HEK293 (cell line): ENCODE measurements around the gene CPLX3.

Experiments
- GFI1B ChIP-seq: fragments of 450-650 bp; formaldehyde crosslinking; IDR thresholded peaks from 2 replicates; pipeline ENCODE4 v1.5.1; 2016; ENCODE audit warnings: missing biosample characterization, missing genetic modification characterization
- GLI4 ChIP-seq: fragments of 450-650 bp; formaldehyde crosslinking; IDR thresholded peaks from 2 replicates; pipeline ENCODE4 v1.5.1; 2016; ENCODE audit warnings: missing biosample characterization, missing genetic modification characterization
- SP2 ChIP-seq: fragments of 450-650 bp; formaldehyde crosslinking; IDR thresholded peaks from 2 replicates; pipeline ENCODE4 v1.5.1; 2016; ENCODE audit warnings: missing biosample characterization, missing genetic modification characterization
- TRIM28 ChIP-seq: IDR thresholded peaks from 2 replicates; pipeline ENCODE4 v1.6.1; 2011; ENCODE audit warnings: low read length, control low read depth, borderline replicate concordance
- YY2 ChIP-seq: fragments of 450-650 bp; formaldehyde crosslinking; IDR thresholded peaks from 2 replicates; pipeline ENCODE4 v1.5.1; 2016; ENCODE audit warnings: missing biosample characterization, missing genetic modification characterization
- ZBTB17 ChIP-seq: fragments of 450-650 bp; formaldehyde crosslinking; IDR thresholded peaks from 2 replicates; pipeline ENCODE4 v1.5.1; 2016; ENCODE audit warnings: missing biosample characterization, missing genetic modification characterization
- ZBTB20 ChIP-seq: fragments of 450-650 bp; formaldehyde crosslinking; IDR thresholded peaks from 2 replicates; pipeline ENCODE4 v1.5.1; 2016; ENCODE audit warnings: missing biosample characterization, missing genetic modification characterization
- ZBTB48 ChIP-seq: fragments of 450-650 bp; formaldehyde crosslinking; IDR thresholded peaks from 2 replicates; pipeline ENCODE4 v1.5.1; 2016; ENCODE audit warnings: missing biosample characterization, missing genetic modification characterization
- ZBTB8A ChIP-seq: fragments of 450-650 bp; formaldehyde crosslinking; IDR thresholded peaks from 2 replicates; pipeline ENCODE4 v1.5.1; 2016; ENCODE audit warnings: missing biosample characterization, missing genetic modification characterization
- ZNF16 ChIP-seq: fragments of 450-650 bp; formaldehyde crosslinking; IDR thresholded peaks from 2 replicates; pipeline ENCODE4 v1.5.1; 2016; ENCODE audit warnings: low read depth, missing biosample characterization, missing genetic modification characterization
- ZNF174 ChIP-seq: fragments of 450-650 bp; formaldehyde crosslinking; IDR thresholded peaks from 2 replicates; pipeline ENCODE4 v1.5.0; 2017; ENCODE audit warnings: missing biosample characterization, mild to moderate bottlenecking, missing genetic modification characterization
- ZNF302 ChIP-seq: fragments of 450-650 bp; formaldehyde crosslinking; IDR thresholded peaks from 2 replicates; pipeline ENCODE4 v1.5.1; 2016; ENCODE audit warnings: missing biosample characterization, missing genetic modification characterization, low read depth
- ZNF311 ChIP-seq: fragments of 450-650 bp; formaldehyde crosslinking; IDR thresholded peaks from 2 replicates; pipeline ENCODE4 v1.5.1; 2017; ENCODE audit warnings: missing biosample characterization, missing genetic modification characterization, borderline replicate concordance
- ZNF335 ChIP-seq: fragments of 450-650 bp; formaldehyde crosslinking; conservative IDR thresholded peaks from 2 replicates; pipeline ENCODE4 v1.5.1; 2016; ENCODE audit warnings: missing biosample characterization, missing genetic modification characterization
- ZNF404 ChIP-seq: fragments of 450-650 bp; formaldehyde crosslinking; IDR thresholded peaks from 2 replicates; pipeline ENCODE4 v1.5.1; 2017; ENCODE audit warnings: missing biosample characterization, missing genetic modification characterization
- ZNF514 ChIP-seq: fragments of 450-650 bp; formaldehyde crosslinking; IDR thresholded peaks from 2 replicates; pipeline ENCODE4 v1.5.1; 2016; ENCODE audit warnings: missing biosample characterization, missing genetic modification characterization
- ZNF530 ChIP-seq: fragments of 450-650 bp; formaldehyde crosslinking; IDR thresholded peaks from 2 replicates; pipeline ENCODE4 v1.5.1; 2016; ENCODE audit warnings: low read depth, missing biosample characterization, missing genetic modification characterization
- ZNF558 ChIP-seq: fragments of 450-650 bp; formaldehyde crosslinking; IDR thresholded peaks from 2 replicates; pipeline ENCODE4 v1.5.1; 2016; ENCODE audit warnings: missing biosample characterization, missing genetic modification characterization
- ZNF561 ChIP-seq: fragments of 450-650 bp; IDR thresholded peaks from 2 replicates; pipeline ENCODE4 v1.5.1; 2018; ENCODE audit warnings: missing biosample characterization, missing genetic modification characterization, borderline replicate concordance
- ZNF571 ChIP-seq: fragments of 450-650 bp; formaldehyde crosslinking; IDR thresholded peaks from 2 replicates; pipeline ENCODE4 v1.5.0; 2017; ENCODE audit warnings: missing biosample characterization, missing genetic modification characterization
- ZNF596 ChIP-seq: fragments of 450-650 bp; IDR thresholded peaks from 2 replicates; pipeline ENCODE4 v1.5.0; 2018; ENCODE audit warnings: missing biosample characterization, mild to moderate bottlenecking, missing genetic modification characterization, moderate library complexity
- ZNF610 ChIP-seq: fragments of 450-650 bp; formaldehyde crosslinking; IDR thresholded peaks from 2 replicates; pipeline ENCODE4 v1.5.1; 2016; ENCODE audit warnings: missing biosample characterization, missing genetic modification characterization, borderline replicate concordance
- ZNF623 ChIP-seq: fragments of 450-650 bp; formaldehyde crosslinking; IDR thresholded peaks from 2 replicates; pipeline ENCODE4 v1.5.1; 2016; ENCODE audit warnings: missing biosample characterization, missing genetic modification characterization
- ZNF645 ChIP-seq: fragments of 450-650 bp; formaldehyde crosslinking; IDR thresholded peaks from 2 replicates; pipeline ENCODE4; 2016; ENCODE audit warnings: missing biosample characterization, missing genetic modification characterization
- ZNF776 ChIP-seq: fragments of 450-650 bp; formaldehyde crosslinking; IDR thresholded peaks from 2 replicates; pipeline ENCODE4 v1.5.0; 2017; ENCODE audit warnings: missing biosample characterization, missing genetic modification characterization, borderline replicate concordance
- ZSCAN18 ChIP-seq: fragments of 450-650 bp; formaldehyde crosslinking; IDR thresholded peaks from 2 replicates; pipeline ENCODE4 v1.5.1; 2016; ENCODE audit warnings: missing biosample characterization, missing genetic modification characterization
- TF ChIP-seq, protein P1 (sequence below): fragments of 450-650 bp; formaldehyde crosslinking; IDR thresholded peaks from 2 replicates; pipeline ENCODE4 v1.5.1; 2016; ENCODE audit warnings: missing biosample characterization, missing genetic modification characterization
- TF ChIP-seq, protein P2 (sequence below): fragments of 450-650 bp; formaldehyde crosslinking; IDR thresholded peaks from 2 replicates; pipeline ENCODE4 v1.5.1; 2017; ENCODE audit warnings: missing biosample characterization, missing genetic modification characterization
- TF ChIP-seq, protein P3 (sequence below): fragments of 450-650 bp; formaldehyde crosslinking; IDR thresholded peaks from 2 replicates; pipeline ENCODE4 v1.5.1; 2016; ENCODE audit warnings: missing biosample characterization, missing genetic modification characterization, low read depth
- TF ChIP-seq, protein P4 (sequence below): fragments of 450-650 bp; formaldehyde crosslinking; IDR thresholded peaks from 2 replicates; pipeline ENCODE4 v1.5.1; 2016; ENCODE audit warnings: missing biosample characterization, missing genetic modification characterization

CPLX3 gene

GRCh38 chr15:74787251-74788041, 39.0 kb upstream of the CPLX3 start (continued):
- no peak for TF ChIP-seq ZNF558 (tag by site-specific recombination)
- TF ChIP-seq YY2 (tag by site-specific recombination): no peak
- no peak for TF ChIP-seq ZNF311 (tag by site-specific recombination)
- TF ChIP-seq, protein P1, sequence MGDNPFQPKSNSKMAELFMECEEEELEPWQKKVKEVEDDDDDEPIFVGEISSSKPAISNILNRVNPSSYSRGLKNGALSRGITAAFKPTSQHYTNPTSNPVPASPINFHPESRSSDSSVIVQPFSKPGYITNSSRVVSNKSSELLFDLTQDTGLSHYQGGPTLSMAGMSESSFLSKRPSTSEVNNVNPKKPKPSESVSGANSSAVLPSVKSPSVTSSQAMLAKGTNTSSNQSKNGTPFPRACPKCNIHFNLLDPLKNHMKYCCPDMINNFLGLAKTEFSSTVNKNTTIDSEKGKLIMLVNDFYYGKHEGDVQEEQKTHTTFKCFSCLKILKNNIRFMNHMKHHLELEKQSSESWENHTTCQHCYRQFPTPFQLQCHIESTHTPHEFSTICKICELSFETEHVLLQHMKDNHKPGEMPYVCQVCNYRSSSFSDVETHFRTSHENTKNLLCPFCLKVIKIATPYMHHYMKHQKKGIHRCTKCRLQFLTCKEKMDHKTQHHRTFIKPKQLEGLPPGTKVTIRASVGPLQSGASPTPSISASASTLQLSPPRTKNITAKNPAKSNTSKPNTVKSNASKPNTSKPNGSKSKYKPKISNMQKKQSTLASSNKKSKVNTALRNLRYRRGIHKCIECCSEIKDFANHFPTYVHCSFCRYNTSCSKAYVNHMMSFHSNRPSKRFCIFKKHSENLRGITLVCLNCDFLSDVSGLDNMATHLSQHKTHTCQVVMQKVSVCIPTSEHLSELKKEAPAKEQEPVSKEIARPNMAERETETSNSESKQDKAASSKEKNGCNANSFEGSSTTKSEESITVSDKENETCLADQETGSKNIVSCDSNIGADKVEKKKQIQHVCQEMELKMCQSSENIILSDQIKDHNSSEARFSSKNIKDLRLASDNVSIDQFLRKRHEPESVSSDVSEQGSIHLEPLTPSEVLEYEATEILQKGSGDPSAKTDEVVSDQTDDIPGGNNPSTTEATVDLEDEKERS (tag by site-specific recombination): no peak
- TF ChIP-seq, protein P2, sequence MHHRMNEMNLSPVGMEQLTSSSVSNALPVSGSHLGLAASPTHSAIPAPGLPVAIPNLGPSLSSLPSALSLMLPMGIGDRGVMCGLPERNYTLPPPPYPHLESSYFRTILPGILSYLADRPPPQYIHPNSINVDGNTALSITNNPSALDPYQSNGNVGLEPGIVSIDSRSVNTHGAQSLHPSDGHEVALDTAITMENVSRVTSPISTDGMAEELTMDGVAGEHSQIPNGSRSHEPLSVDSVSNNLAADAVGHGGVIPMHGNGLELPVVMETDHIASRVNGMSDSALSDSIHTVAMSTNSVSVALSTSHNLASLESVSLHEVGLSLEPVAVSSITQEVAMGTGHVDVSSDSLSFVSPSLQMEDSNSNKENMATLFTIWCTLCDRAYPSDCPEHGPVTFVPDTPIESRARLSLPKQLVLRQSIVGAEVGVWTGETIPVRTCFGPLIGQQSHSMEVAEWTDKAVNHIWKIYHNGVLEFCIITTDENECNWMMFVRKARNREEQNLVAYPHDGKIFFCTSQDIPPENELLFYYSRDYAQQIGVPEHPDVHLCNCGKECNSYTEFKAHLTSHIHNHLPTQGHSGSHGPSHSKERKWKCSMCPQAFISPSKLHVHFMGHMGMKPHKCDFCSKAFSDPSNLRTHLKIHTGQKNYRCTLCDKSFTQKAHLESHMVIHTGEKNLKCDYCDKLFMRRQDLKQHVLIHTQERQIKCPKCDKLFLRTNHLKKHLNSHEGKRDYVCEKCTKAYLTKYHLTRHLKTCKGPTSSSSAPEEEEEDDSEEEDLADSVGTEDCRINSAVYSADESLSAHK (tag by site-specific recombination): no peak
- TF ChIP-seq ZBTB17: peak; percentile 100
- TF ChIP-seq ZBTB48: peak; percentile 21; the same call in 1 of the 2 replicates
- TF ChIP-seq ZNF610 (tag by site-specific recombination): no peak
- TF ChIP-seq ZNF645 (tag by site-specific recombination): no peak
- TF ChIP-seq SP2: peak; percentile 43
- TF ChIP-seq GLI4 (tag by site-specific recombination): no peak
- TF ChIP-seq, protein P3, sequence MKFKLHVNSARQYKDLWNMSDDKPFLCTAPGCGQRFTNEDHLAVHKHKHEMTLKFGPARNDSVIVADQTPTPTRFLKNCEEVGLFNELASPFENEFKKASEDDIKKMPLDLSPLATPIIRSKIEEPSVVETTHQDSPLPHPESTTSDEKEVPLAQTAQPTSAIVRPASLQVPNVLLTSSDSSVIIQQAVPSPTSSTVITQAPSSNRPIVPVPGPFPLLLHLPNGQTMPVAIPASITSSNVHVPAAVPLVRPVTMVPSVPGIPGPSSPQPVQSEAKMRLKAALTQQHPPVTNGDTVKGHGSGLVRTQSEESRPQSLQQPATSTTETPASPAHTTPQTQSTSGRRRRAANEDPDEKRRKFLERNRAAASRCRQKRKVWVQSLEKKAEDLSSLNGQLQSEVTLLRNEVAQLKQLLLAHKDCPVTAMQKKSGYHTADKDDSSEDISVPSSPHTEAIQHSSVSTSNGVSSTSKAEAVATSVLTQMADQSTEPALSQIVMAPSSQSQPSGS: no peak
- TF ChIP-seq ZNF623 (tag by site-specific recombination): 0 out of 2 replicates have a peak, but pooled peaks have one; percentile 10
- no peak for TF ChIP-seq ZNF174 (tag by site-specific recombination)
- TF ChIP-seq ZNF16 (tag by site-specific recombination): no peak
- TF ChIP-seq ZNF514: no peak
- TF ChIP-seq, protein P4, sequence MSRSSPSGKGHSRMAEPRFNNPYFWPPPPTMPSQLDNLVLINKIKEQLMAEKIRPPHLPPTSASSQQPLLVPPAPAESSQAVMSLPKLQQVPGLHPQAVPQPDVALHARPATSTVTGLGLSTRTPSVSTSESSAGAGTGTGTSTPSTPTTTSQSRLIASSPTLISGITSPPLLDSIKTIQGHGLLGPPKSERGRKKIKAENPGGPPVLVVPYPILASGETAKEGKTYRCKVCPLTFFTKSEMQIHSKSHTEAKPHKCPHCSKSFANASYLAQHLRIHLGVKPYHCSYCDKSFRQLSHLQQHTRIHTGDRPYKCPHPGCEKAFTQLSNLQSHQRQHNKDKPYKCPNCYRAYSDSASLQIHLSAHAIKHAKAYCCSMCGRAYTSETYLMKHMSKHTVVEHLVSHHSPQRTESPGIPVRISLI (tag by site-specific recombination): no peak
- TF ChIP-seq ZNF404: no peak
- TF ChIP-seq ZBTB20 (tag by site-specific recombination): peak; percentile 65
- TF ChIP-seq ZNF530 (tag by site-specific recombination): no peak
- no peak for TF ChIP-seq ZNF302 (tag by site-specific recombination)
- TF ChIP-seq ZNF571 (tag by site-specific recombination): no peak
- peak; percentile 99 for TF ChIP-seq ZNF335
- no peak for TF ChIP-seq ZNF561 (tag by site-specific recombination)
- TF ChIP-seq TRIM28: peak; percentile 60; the same call in 1 of the 2 replicates
- no peak for TF ChIP-seq GFI1B (tag by site-specific recombination)
- TF ChIP-seq ZNF596 (tag by site-specific recombination): no peak
- no peak for TF ChIP-seq ZSCAN18 (tag by site-specific recombination)
- no peak for TF ChIP-seq ZNF776 (tag by site-specific recombination)
- 0 out of 2 replicates have a peak, but pooled peaks have one; percentile 43 for TF ChIP-seq ZBTB8A
